ENCODE results near the gene CYB5R4.
"Not testable (repeated sequence)": the region's sequence is repeated elsewhere in the genome, so short reads cannot be mapped to it uniquely, and the experiment has no call there.

Gene CYB5R4

DNA sequence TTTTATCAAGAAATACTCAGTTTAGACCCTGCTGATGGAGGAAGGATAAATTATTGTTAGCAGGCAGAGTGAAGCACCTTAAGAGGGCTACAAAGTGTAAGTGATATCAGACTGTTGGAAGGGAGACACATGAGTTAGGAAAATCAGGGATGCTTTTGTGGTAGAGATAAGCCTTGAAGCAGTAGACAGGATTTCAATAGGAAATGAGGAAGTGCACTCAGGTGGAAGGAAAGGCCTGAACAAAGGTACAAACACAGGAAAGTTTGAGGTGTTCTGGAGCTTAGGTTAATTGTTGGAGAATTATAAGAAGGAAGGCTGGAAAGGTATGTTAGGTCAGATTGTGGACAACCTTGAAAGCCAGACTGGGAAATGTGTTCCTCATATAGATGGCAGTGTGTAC, 7.6 kb downstream of the CYB5R4 start:
- no peak for DNase-seq (ENCODE audit: low spot score)

DNA sequence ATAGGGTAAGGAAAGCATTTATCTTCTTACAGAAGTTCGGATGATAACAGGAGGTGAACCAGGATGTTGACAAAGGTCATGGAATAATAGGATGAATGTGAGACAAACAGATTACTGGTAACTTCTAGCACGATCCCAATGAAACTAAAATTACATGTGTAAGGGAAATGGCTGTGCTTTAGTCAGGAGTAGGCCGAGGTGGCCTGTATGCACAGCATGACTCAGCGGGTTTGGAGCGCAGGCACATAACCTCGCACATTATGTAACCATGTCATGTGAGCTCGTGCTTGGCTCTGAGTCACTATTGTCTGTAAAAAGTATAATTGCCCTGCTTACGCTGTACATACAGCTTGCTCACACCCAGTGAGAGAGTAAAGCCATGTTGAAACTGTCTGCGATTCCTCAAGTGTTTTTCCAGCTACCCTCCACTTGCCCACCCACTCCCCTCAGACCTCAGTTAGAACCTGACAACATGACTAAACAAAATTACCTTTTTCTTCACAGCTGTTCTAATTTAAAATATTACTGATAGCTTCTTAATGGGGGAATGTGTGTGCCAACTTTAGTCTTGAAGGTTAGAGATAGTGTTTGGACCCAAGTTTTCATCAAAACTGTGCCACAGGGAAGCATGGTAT, 8.2 kb downstream of the CYB5R4 start:
- DNase-seq (ENCODE audit: low spot score) = no peak

DNA sequence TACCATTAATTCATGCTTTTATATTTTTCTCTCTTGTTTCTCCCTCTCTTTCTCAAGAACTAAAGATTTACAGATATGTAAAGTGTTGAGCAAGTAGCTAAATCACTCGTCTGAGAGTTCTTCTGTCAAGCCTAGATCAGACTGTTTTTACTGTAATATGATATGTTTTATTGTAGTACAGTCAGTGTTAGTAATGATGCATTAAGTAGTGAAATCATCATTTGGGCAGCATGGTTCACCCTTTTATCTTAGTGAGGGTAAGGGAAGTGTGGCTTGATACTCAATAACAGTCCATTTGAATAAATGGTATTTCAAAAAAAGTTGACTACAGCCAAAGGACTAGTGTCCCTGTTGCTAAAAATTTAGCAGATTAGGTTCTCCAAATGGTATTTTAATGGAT, 9.2 kb downstream of the CYB5R4 start:
- no peak for DNase-seq (ENCODE audit: low spot score)

DNA sequence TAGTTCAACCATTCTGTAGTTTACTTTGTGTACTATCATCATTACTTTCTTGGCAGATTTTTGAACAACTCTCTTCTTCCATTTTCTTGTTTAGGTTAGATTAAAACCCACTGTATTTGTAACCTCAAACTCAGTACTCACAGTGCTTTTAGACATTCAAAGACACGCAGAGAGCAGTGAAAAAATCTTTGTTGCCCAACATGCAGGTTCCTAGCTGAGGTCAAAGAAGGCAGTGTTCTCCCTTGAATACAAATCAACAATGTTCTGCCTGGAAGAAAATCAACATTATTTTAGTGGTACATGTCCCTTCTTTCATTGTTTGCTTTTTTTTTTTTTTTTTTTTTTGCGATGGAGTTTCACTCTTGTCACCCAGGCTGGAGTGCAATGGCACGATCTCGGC, 11.2 kb downstream of the CYB5R4 start:
- no peak for DNase-seq (ENCODE audit: low spot score)

DNA sequence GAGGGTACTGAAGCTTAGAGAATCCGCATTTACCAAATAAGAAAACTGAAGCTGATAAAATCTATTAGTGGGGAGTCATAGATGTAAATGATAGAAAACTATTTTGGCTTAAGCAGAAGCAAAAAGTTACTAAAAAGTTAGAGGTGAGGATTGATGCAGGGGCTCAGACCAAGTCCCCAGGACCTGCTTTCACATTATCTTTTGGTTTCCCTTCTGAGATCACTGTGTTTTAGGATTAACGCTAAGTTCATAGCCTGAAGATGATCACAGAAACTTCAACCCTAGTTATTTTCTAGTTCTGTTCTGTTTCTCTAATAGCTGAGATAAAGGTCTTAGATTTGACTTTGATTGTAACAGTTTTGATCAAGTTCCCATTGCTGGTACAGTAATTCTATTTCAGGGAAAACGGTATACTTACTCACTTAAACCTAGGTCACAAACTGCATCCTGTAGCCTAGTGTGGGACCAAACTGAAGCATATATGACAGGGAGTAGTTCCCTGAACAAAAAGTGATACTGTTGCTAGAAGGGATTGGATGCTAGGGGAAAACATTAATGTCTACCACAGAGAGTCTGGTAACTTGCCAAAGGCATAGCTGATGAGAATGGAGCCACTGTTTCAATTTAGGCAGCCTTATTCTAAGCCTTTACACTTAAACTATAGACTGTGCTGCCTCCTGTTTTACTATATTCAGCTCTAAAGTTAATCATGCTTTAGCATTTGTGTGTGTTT, 13.1 kb downstream of the CYB5R4 start:
- DNase-seq (ENCODE audit: low spot score) = no peak

DNA sequence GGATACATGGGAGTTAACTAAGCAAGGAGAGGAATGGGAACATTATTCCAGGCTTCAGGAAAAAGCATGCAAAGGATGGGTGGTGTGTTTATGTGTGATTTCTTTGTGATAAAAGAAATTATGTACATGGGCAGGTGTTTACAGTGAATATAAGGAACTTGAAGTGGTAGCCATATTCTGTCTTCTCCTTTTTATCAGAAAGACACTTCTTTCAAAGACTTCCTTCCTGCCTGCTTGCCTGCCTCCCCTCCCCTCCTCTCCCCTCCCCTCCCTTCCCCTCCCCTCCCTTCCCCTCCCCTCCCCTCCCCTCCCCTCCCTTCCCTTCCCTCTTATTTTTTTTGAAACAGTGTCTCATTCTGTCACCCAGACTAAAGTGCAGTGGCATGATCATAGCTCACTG, 14.4 kb downstream of the CYB5R4 start:
- no peak for DNase-seq (ENCODE audit: low spot score)

DNA sequence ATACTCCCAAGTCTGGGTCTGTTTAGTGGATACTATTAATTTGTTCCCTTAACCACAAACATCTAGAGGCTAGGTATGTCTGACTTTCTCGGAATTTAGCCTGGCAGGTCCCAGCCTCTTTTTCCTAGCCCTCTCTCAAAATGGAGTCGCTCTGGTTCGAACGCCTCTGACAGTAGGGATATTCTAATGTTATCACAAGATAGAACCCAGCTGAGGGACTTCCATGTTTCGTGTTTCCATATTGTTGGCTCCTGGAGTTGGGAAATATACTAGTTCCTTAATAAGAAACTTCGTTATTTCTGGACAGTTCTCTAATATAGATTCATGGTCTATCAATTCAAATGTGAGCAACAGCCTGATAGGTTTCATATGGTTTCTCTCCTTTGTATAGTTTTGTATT, 16.4 kb downstream of the CYB5R4 start:
- no peak for DNase-seq (ENCODE audit: low spot score)

DNA sequence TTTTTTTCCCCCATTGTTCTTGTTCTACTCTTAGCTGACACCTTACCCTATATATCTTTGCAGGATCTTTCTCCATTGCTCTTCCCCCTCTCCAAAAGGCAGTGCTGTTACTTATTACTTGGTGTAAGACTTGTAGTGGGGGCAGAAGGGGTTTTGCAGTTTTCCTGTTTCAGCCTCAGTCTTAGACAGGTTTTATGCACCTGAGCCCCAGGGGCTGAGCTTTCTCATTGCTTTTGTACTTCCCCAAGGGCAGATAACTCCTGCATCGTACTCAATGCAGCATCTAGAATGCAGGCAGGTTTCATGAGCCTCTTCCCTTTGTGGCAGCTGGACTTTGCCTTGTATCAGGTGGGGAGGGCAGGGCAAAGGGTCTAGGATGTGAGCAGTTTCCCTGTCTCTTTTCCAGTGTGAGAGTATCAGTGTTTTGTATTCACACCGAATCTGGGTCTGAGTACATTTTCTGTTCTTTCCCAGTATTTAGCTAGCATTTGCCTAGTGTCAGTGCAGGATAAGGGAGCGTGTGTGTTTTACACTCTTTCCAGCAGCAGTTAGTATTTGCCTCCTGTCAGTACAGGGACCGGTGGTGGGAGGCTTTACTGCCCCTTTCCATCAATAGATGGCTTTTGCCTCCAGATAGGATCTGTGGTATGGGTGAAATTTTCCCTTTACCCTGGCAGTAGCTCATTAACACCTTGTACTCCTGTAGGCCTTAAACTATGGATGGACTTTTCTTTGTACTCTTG, 19.6 kb downstream of the CYB5R4 start:
- no peak for DNase-seq (ENCODE audit: low spot score)

DNA sequence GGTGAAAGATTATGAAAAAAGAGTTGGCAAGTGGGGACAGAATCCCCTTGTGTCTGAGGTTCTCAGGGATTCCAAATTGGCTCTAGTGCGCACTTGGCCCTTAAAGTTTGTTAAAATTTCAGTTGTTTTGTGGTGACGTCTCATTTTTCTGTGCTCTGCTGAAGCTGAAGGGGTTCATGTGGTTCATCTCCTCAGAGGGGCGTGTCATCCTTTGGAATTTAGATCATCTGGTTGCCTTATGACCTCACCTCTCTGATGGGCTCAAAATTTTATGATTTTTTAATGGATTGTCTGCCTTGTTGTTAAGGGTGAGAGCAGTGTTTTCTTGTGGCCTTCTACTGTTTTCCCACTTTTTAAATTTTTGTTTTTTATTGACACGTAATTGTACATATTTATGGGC, 20.3 kb downstream of the CYB5R4 start:
- no peak for DNase-seq (ENCODE audit: low spot score)

DNA sequence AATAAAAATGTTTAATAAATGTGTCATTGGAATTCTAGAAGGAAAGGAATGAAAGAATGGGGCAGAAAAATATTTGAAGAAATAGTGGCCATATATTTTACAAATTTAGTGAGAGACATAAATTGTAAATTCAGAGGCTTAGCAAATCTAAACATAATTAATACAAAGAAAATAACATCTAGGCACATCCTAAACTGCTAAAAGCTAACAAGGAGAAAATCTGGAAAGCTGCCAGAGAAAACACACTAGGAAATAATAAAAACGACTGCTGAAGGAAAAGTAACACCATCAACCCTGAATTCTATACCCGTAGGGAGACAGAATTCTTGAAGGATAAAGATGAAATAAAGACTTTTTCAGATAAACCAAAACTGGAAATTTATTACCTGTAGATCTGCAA, 23.8 kb downstream of the CYB5R4 start:
- no peak for DNase-seq (ENCODE audit: low spot score)

DNA sequence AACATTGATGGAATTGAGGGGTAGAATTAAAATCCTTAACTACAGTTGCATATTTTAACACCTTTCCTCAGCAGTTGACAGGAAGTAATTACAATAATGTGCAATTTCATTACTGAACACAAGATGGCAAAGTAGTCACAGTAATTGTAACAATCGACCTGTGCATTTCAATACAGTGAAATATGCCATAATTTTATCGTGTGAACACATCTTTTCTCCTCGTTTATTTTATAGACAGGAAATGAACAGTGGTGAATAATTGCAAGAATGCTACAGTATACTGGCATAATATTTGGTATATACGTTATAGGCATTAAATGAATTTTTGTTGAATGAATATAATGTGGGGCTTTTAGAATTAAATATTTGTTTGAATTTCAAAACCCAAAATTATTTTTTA, 25.0 kb downstream of the CYB5R4 start:
- peak; percentile 28 for DNase-seq (ENCODE audit: low spot score)

DNA sequence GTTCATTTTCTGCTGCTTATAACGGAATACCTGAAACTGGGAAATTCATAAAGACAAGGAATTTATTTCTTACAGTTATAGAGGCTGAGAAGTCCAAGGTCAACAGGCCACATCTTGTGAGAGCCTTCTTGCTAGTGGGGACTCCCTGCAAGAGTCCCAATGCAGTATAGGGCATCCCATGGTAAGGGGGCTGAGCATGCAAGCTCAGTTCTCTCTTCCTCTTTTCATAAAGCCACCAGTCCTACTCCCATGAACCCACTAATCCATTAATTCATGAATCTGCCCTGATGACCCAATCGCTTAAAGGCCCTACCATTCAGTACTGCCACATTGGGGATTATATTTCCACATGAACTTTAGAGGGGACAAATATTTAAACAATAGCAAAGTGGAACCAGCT, 26.5 kb downstream of the CYB5R4 start:
- DNase-seq (ENCODE audit: low spot score) = no peak

DNA sequence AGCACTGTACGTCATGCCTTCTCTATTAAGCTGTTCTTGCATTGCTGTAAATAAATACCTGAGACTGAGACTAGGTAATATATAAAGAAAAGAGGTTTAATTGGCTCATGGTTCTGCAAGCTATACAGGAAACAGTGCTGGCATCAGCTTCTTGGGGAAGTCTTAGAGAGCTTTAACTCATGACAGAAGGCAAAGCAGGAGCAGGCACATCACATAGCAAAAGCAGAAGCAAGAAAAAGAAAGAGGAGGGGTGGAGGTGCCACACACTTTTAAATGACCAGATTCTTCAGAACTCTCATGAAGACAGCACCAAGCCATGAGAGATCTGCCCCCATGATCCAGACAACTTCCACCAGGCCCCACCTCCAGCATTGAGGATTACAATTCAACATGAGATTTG, 30.1 kb downstream of the CYB5R4 start:
- DNase-seq (ENCODE audit: low spot score) = no peak

DNA sequence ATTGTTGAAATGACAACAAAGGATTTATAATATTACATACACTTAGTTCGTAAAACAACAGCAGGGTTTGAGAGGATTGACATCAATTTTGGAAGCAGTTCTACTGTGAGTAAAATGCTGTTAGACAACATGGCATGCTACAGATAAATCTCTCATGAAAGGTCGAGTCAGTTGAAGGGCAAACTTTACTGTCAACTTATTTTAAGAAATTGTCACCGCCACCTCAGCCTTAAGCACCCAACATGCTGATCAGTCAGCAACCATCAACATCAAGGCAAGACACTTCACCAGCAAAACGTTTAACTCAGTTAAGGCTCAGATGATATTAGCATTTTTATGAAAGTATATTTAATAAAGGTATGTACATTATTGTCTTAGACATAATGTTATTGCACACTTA, 31.0 kb downstream of the CYB5R4 start:
- no peak for DNase-seq (ENCODE audit: low spot score)

DNA sequence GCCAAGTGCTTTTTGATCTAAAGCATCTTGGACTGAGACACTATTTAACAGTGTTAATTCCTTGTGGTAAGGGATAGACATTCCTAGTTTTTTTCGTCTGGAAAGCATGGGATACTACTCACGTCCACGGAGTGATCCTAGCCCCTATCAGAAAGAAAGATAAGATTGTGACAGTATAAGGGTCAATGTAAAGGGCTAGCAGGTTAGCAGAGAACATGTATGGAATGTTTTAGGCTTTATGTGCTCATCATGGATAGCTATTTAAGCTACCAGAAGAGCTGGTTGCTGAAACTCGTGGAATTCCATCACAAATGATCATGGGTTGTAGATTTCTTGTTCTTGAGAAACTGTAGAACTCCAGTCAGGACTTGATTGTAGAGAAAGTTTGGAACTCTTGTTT, 32.1 kb downstream of the CYB5R4 start:
- no peak for DNase-seq (ENCODE audit: low spot score)

DNA sequence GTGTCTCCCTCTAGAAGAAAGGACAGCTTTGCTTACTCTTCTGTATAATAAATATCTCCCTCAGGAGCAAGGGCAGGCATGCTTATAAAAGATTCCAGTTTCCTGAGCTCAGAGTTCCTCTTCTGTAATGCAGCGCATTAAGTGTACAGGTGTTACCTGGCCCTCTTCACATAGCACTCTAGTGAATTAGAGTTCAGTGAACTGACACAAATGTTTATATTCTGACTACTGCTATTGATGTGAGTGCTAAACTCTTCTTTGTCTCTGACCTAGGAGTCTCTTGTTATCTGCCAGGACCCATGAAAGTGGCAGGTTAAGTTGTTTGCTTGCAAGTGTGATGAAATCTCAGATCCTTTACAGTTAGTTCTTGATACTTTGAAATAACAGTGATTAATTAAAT, 33.5 kb downstream of the CYB5R4 start:
- DNase-seq (ENCODE audit: low spot score) = no peak

DNA sequence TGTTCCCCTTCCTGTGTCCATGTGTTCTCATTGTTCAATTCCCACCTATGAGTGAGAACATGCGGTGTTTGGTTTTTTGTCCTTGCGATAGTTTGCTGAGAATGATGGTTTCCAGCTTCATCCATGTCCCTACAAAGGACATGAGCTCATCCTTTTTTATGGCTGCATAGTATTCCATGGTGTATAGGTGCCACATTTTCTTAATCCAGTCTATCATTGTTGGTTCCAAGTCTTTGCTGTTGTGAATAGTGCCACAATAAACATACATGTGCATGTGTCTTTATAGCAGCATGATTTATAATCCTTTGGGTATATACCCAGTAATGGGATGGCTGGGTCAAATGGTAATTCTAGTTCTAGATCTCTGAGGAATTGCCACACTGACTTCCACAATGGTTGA, 37.6 kb downstream of the CYB5R4 start:
- not testable (repeated sequence) for DNase-seq (ENCODE audit: low spot score)

DNA sequence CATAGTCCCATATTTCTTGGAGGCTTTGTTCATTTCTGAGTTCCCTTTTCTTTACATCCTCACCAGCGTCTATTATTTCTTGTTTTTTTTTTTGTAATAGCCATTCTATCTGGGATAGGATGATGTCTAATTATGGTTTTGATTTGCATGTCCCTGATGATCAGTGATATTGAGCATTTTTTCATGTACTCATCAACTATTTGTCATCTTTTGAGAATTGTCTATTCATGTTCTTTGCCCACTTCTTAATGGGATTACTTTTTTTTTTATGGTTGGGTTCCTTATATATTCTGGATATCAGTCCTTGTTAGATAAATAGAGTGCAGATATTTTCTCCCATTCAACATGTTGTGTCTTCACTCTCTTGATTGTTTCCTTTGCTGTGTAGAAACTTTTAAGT, 42.1 kb downstream of the CYB5R4 start:
- DNase-seq (ENCODE audit: low spot score) = no peak

DNA sequence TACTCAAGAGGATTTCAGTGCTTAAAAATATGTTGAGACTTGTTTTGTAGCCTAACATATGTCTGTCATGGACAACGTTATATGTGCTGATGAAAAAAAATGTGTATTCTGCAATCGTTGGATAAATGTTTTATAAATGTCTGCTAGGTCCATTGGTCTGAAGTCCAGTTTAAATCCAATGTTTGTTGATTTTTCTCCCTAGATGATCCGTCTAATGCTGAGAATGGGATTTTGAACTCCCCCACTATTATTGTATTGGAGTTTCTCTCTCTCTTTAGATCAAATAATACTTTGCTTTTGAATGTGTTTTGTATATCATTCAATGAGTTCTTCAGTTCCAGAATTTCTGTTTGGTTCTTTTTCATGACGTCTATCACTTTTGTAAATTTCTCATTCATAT, 44.9 kb downstream of the CYB5R4 start:
- no peak for DNase-seq (ENCODE audit: low spot score)

DNA sequence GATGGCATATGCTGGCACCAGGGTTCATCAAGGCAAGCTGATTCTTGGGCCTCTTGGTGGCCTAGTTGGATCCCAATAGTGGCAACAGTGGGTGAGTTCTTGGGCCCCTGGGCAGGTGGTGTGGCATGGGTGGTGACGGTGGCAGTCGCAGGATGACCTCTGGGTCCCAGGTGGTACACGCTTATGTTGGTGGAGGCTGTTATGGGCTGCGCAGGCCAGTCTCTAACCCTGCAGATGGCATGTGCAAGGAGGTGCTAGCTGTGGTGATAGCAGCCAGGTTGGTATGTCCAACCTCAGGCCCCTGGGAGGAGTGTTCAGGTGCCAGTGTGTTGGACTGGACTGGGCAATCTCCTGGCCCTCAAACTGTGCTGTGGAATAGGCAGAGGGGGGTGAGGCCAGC, 46.2 kb downstream of the CYB5R4 start:
- DNase-seq (ENCODE audit: low spot score) = no peak

DNA sequence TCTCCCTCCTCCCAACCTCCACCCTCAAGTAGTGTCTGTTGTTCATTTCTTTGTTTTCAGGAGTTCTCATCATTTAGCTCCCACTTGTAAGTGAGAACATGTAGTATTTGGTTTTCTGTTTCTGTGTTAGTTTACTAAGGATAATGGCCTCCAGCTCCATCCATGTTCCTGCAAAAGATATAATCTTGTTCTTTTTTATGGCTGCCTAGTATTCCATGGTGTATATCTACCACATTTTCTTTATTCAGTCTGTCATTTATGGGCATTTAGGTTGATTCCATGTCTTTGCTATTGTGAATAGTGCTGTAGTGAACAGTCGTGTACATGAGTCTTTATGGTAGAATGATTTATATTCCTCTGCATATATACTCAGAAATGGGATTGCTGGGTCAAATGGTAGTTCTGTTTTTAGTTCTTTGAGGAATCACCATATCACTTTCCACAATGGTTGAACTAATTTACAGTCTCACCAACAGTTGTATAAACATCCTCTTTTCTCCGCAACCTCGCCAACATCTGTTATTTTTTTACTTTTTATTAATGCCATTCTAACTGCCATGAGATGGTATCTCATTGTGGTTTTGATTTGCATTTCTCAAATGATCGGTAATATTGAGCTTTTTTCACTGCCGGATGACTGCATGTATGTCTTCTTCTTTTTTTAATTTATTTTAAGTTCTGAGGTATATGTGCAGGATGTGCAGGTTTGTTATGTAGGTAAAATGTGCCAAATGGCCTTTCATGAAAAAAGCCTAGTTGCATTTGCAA, 48.3 kb downstream of the CYB5R4 start:
- not testable (repeated sequence) for DNase-seq (ENCODE audit: low spot score)

DNA sequence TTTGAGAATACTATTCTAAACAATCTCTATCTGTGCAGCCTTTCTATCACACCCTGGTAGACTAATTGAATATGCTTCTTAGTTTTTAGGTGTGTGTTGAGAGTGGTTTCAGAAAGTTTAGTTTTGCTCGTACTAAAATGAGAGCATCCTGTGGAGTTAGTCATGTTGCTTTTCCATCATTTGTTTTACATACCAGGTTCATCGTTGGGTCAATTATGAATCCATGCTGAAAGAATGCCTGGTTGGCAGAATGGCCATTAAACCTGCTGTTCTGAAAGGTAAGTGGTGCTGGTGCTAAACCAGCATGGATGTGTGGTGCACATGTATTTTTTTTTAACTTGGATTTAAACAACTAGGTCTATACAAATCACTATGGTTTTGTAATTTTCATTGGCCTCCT, 49.3 kb downstream of the CYB5R4 start:
- no peak for DNase-seq (ENCODE audit: low spot score)

DNA sequence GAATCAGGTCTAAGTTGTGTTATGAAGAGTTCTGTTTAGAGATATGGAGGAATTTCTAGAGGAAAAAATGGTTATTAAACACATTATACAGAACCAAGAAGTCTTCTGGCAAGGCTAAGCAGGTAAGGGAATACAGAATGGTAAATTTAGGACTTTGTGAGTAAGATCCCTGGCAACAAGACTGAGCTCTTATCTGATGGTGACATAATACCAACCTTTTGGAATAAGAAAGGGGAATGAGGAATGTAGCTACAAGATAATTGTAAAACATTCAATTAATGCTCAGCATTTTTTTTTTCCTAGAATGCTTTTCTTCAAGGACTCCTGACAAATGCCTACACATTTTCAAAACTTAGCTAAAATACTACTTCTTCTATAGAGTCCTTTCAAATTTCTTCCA, 51.8 kb downstream of the CYB5R4 start:
- no peak for DNase-seq (ENCODE audit: low spot score)
